DND-41 (cell line): ENCODE results near the gene CCDC92B.

ENCODE experiments used
- CTCF ChIP-seq: IDR thresholded peaks from 2 replicates; pipeline ENCODE4 v1.5.1; 2012; ENCODE audit warnings: borderline replicate concordance, low read length, moderate library complexity, mild to moderate bottlenecking; ENCODE audit not compliant: poor library complexity, severe bottlenecking; ENCODE audit errors: extremely low read depth
- EZH2 ChIP-seq: IDR thresholded peaks from 3 replicates; pipeline ENCODE4 v1.6.1; 2012; ENCODE audit warnings: borderline replicate concordance, low read depth, mild to moderate bottlenecking, moderate library complexity, low read length, inconsistent platforms; ENCODE audit not compliant: severe bottlenecking

- TF ChIP-seq CTCF (no peak), EZH2 (no peak)
Observed at GRCh38 chr17:2703606-2704005, 45.8 kb downstream of the CCDC92B start.
